Measurements from ENCODE around the gene PTX4.

The PTX4 gene

GRCh38 chr16:1500465-1501150, 11.9 kb upstream of the PTX4 start:
- peaks cover 13 to 48% of the 10 kb centered on the region in 2 donors for H3K36me3 ChIP-seq (ENCODE audit: control insufficient read depth in 2 of 2, insufficient read depth in 2 of 2, low read length in 2 of 2)
- no peaks in the 10 kb centered on the region for H3K4me1 ChIP-seq (ENCODE audit: control insufficient read depth in 2 of 2, insufficient read depth in 2 of 2, low read length in 2 of 2)
- H3K27ac ChIP-seq (ENCODE audit: low read depth in 2 of 2, low read length in 2 of 2) = no peak overlapping the region
- no peak overlapping the region for H3K9ac ChIP-seq (ENCODE audit: low read depth in 1 of 2, low read length in 2 of 2)
- H3K9me3 ChIP-seq (ENCODE audit: control insufficient read depth in 2 of 2, low read length in 2 of 2) = no peaks in the 10 kb centered on the region
- no peak overlapping the region for H3K4me3 ChIP-seq (ENCODE audit: low read length in 2 of 2)
- H3K27me3 ChIP-seq (ENCODE audit: control insufficient read depth in 2 of 2, insufficient read depth in 2 of 2, low read length in 2 of 2) = no peaks in the 10 kb centered on the region

GRCh38 chr16:1499756-1500464, 11.2 kb upstream of the PTX4 start:
- Histone ChIP-seq H3K27ac (ENCODE audit: low read depth in 2 of 2, low read length in 2 of 2) (no peak overlapping the region), H3K36me3 (ENCODE audit: control insufficient read depth in 2 of 2, insufficient read depth in 2 of 2, low read length in 2 of 2) (peaks cover 15 to 50% of the 10 kb centered on the region in 2 donors), H3K9ac (ENCODE audit: low read depth in 1 of 2, low read length in 2 of 2) (no peak overlapping the region), H3K9me3 (ENCODE audit: control insufficient read depth in 2 of 2, low read length in 2 of 2) (no peaks in the 10 kb centered on the region), H3K4me3 (ENCODE audit: low read length in 2 of 2) (no peak overlapping the region), H3K4me1 (ENCODE audit: control insufficient read depth in 2 of 2, insufficient read depth in 2 of 2, low read length in 2 of 2) (no peaks in the 10 kb centered on the region), H3K27me3 (ENCODE audit: control insufficient read depth in 2 of 2, insufficient read depth in 2 of 2, low read length in 2 of 2) (no peaks in the 10 kb centered on the region)

- H3K27me3 ChIP-seq (ENCODE audit: control insufficient read depth in 2 of 2, insufficient read depth in 2 of 2, low read length in 2 of 2) = no peaks in the 10 kb centered on the region
- peaks cover 2 to 8% of the 10 kb centered on the region in 2 donors for H3K4me1 ChIP-seq (ENCODE audit: control insufficient read depth in 2 of 2, insufficient read depth in 2 of 2, low read length in 2 of 2)
- peaks cover 17 to 52% of the 10 kb centered on the region in 2 donors for H3K36me3 ChIP-seq (ENCODE audit: control insufficient read depth in 2 of 2, insufficient read depth in 2 of 2, low read length in 2 of 2)
- H3K9ac ChIP-seq (ENCODE audit: low read depth in 1 of 2, low read length in 2 of 2) = no peak overlapping the region
- no peak overlapping the region for H3K4me3 ChIP-seq (ENCODE audit: low read length in 2 of 2)
- no peak overlapping the region for H3K27ac ChIP-seq (ENCODE audit: low read depth in 2 of 2, low read length in 2 of 2)
- H3K9me3 ChIP-seq (ENCODE audit: control insufficient read depth in 2 of 2, low read length in 2 of 2) = no peaks in the 10 kb centered on the region
Observed at GRCh38 chr16:1498899-1499676, 10.3 kb upstream of the PTX4 start.

- Histone ChIP-seq H3K9ac (ENCODE audit: low read depth in 1 of 2, low read length in 2 of 2) (no peak overlapping the region), H3K36me3 (ENCODE audit: control insufficient read depth in 2 of 2, insufficient read depth in 2 of 2, low read length in 2 of 2) (peaks cover 14 to 42% of the 10 kb centered on the region in 2 donors), H3K27me3 (ENCODE audit: control insufficient read depth in 2 of 2, insufficient read depth in 2 of 2, low read length in 2 of 2) (no peaks in the 10 kb centered on the region), H3K4me3 (ENCODE audit: low read length in 2 of 2) (no peak overlapping the region), H3K4me1 (ENCODE audit: control insufficient read depth in 2 of 2, insufficient read depth in 2 of 2, low read length in 2 of 2) (peaks cover 15% of the 10 kb centered on the region in 2 donors), H3K27ac (ENCODE audit: low read depth in 2 of 2, low read length in 2 of 2) (no peak overlapping the region), H3K9me3 (ENCODE audit: control insufficient read depth in 2 of 2, low read length in 2 of 2) (no peaks in the 10 kb centered on the region)
Observed at GRCh38 chr16:1497014-1497598, 8.4 kb upstream of the PTX4 start.

GRCh38 chr16:1496464-1496863, 7.7 kb upstream of the PTX4 start:
- Histone ChIP-seq H3K36me3 (ENCODE audit: control insufficient read depth in 2 of 2, insufficient read depth in 2 of 2, low read length in 2 of 2) (peaks cover 10 to 36% of the 10 kb centered on the region in 2 donors), H3K4me1 (ENCODE audit: control insufficient read depth in 2 of 2, insufficient read depth in 2 of 2, low read length in 2 of 2) (peaks cover 15% of the 10 kb centered on the region in 2 donors), H3K27me3 (ENCODE audit: control insufficient read depth in 2 of 2, insufficient read depth in 2 of 2, low read length in 2 of 2) (no peaks in the 10 kb centered on the region), H3K9me3 (ENCODE audit: control insufficient read depth in 2 of 2, low read length in 2 of 2) (no peaks in the 10 kb centered on the region), H3K4me3 (ENCODE audit: low read length in 2 of 2) (no peak overlapping the region), H3K9ac (ENCODE audit: low read depth in 1 of 2, low read length in 2 of 2) (no peak overlapping the region), H3K27ac (ENCODE audit: low read depth in 2 of 2, low read length in 2 of 2) (no peak overlapping the region)

- H3K4me3 ChIP-seq (ENCODE audit: low read length in 2 of 2) = no peak overlapping the region
- H3K4me1 ChIP-seq (ENCODE audit: control insufficient read depth in 2 of 2, insufficient read depth in 2 of 2, low read length in 2 of 2) = peaks cover 15% of the 10 kb centered on the region in 2 donors
Observed at GRCh38 chr16:1495889-1496262, 7.1 kb upstream of the PTX4 start.

GRCh38 chr16:1495211-1495888, 6.6 kb upstream of the PTX4 start:
- Histone ChIP-seq H3K4me1 (ENCODE audit: control insufficient read depth in 2 of 2, insufficient read depth in 2 of 2, low read length in 2 of 2) (peaks cover 15% of the 10 kb centered on the region in 2 donors), H3K9ac (ENCODE audit: low read depth in 1 of 2, low read length in 2 of 2) (no peak overlapping the region), H3K27me3 (ENCODE audit: control insufficient read depth in 2 of 2, insufficient read depth in 2 of 2, low read length in 2 of 2) (no peaks in the 10 kb centered on the region), H3K36me3 (ENCODE audit: control insufficient read depth in 2 of 2, insufficient read depth in 2 of 2, low read length in 2 of 2) (peaks cover 10 to 27% of the 10 kb centered on the region in 2 donors), H3K27ac (ENCODE audit: low read depth in 2 of 2, low read length in 2 of 2) (no peak overlapping the region), H3K4me3 (ENCODE audit: low read length in 2 of 2) (no peak overlapping the region), H3K9me3 (ENCODE audit: control insufficient read depth in 2 of 2, low read length in 2 of 2) (no peaks in the 10 kb centered on the region)

More at GRCh38 chr16:1495889-1496262, 7.1 kb upstream of the PTX4 start:
- Histone ChIP-seq H3K9me3 (ENCODE audit: control insufficient read depth in 2 of 2, low read length in 2 of 2) (no peaks in the 10 kb centered on the region), H3K27me3 (ENCODE audit: control insufficient read depth in 2 of 2, insufficient read depth in 2 of 2, low read length in 2 of 2) (no peaks in the 10 kb centered on the region), H3K9ac (ENCODE audit: low read depth in 1 of 2, low read length in 2 of 2) (no peak overlapping the region), H3K36me3 (ENCODE audit: control insufficient read depth in 2 of 2, insufficient read depth in 2 of 2, low read length in 2 of 2) (peaks cover 10 to 30% of the 10 kb centered on the region in 2 donors), H3K27ac (ENCODE audit: low read depth in 2 of 2, low read length in 2 of 2) (no peak overlapping the region)

GRCh38 chr16:1494711-1495110, 6.0 kb upstream of the PTX4 start:
- H3K9ac ChIP-seq (ENCODE audit: low read depth in 1 of 2, low read length in 2 of 2) = no peak overlapping the region
- H3K4me1 ChIP-seq (ENCODE audit: control insufficient read depth in 2 of 2, insufficient read depth in 2 of 2, low read length in 2 of 2) = peaks cover 15% of the 10 kb centered on the region in 2 donors
- no peaks in the 10 kb centered on the region for H3K9me3 ChIP-seq (ENCODE audit: control insufficient read depth in 2 of 2, low read length in 2 of 2)
- H3K36me3 ChIP-seq (ENCODE audit: control insufficient read depth in 2 of 2, insufficient read depth in 2 of 2, low read length in 2 of 2) = peaks cover 10 to 23% of the 10 kb centered on the region in 2 donors
- no peaks in the 10 kb centered on the region for H3K27me3 ChIP-seq (ENCODE audit: control insufficient read depth in 2 of 2, insufficient read depth in 2 of 2, low read length in 2 of 2)
- peak overlapping the region in 1 of 2 donors; percentile 76 for H3K4me3 ChIP-seq (ENCODE audit: low read length in 2 of 2)
- no peak overlapping the region for H3K27ac ChIP-seq (ENCODE audit: low read depth in 2 of 2, low read length in 2 of 2)

GRCh38 chr16:1494129-1494640, 5.4 kb upstream of the PTX4 start:
- H3K27ac ChIP-seq (ENCODE audit: low read depth in 2 of 2, low read length in 2 of 2) = no peak overlapping the region
- peak overlapping the region; percentile 74 to 81 for H3K9ac ChIP-seq (ENCODE audit: low read depth in 1 of 2, low read length in 2 of 2)

More at GRCh38 chr16:1494129-1494640, 5.4 kb upstream of the PTX4 start:
- peak overlapping the region; percentile 76 to 86 for H3K4me3 ChIP-seq (ENCODE audit: low read length in 2 of 2)
- no peaks in the 10 kb centered on the region for H3K27me3 ChIP-seq (ENCODE audit: control insufficient read depth in 2 of 2, insufficient read depth in 2 of 2, low read length in 2 of 2)
- no peaks in the 10 kb centered on the region for H3K9me3 ChIP-seq (ENCODE audit: control insufficient read depth in 2 of 2, low read length in 2 of 2)
- H3K36me3 ChIP-seq (ENCODE audit: control insufficient read depth in 2 of 2, insufficient read depth in 2 of 2, low read length in 2 of 2) = peaks cover 10 to 21% of the 10 kb centered on the region in 2 donors
- peaks cover 15% of the 10 kb centered on the region in 2 donors for H3K4me1 ChIP-seq (ENCODE audit: control insufficient read depth in 2 of 2, insufficient read depth in 2 of 2, low read length in 2 of 2)
